Measurements from ENCODE around the gene AGPAT1. TPM values are rescaled to one million over a fixed set of nuclear protein-coding genes. Genes with fewer than 3 reads are reported as not detected.
A peak's percentile ranks its signal among the peaks of the same experiment; 100 is the strongest.

The AGPAT1 gene
- total RNA-seq, 1 donor from 2014 or later, result 43.0 TPM

- no peak for TF ChIP-seq CTCF (IDR thresholded peaks at IDR 0.05; ENCODE audit: borderline replicate concordance)
- intact Hi-C loops (cut with micrococcal nuclease), result no loop called here
- DNase-seq, result no peak
- H3K4me1 ChIP-seq, result peaks cover 47% of the 10 kb centered on the region
- H3K36me3 ChIP-seq, result peaks cover 48% of the 10 kb centered on the region
- peak overlapping the region; percentile 84 for H3K4me3 ChIP-seq
- no peak overlapping the region for H3K27ac ChIP-seq (replicated peaks)
- no peaks in the 10 kb centered on the region for H3K27me3 ChIP-seq (ENCODE audit: low read depth)
- H3K9me3 ChIP-seq (replicated peaks), result no peaks in the 10 kb centered on the region
Measured at GRCh38 chr6:32126880-32127279, 49.0 kb downstream of the AGPAT1 start.

- H3K9me3 ChIP-seq (replicated peaks), result no peaks in the 10 kb centered on the region
- no peak overlapping the region for H3K27ac ChIP-seq (replicated peaks)
- no peak for TF ChIP-seq CTCF (IDR thresholded peaks at IDR 0.05; ENCODE audit: borderline replicate concordance)
- peaks cover 78% of the 10 kb centered on the region for H3K36me3 ChIP-seq
- no peaks in the 10 kb centered on the region for H3K27me3 ChIP-seq (ENCODE audit: low read depth)
- intact Hi-C loops (cut with micrococcal nuclease), result no loop called here
- no peak for DNase-seq
- H3K4me1 ChIP-seq, result peaks cover 42% of the 10 kb centered on the region
- H3K4me3 ChIP-seq, result no peak overlapping the region
Measured at GRCh38 chr6:32123681-32124080, 52.2 kb downstream of the AGPAT1 start.

- intact Hi-C loops (cut with micrococcal nuclease), result no loop called here
- peaks cover 98% of the 10 kb centered on the region for H3K36me3 ChIP-seq
Measured at GRCh38 chr6:32120573-32121059, 55.3 kb downstream of the AGPAT1 start.

GRCh38 chr6:32118782-32119628 lies 56.9 kb downstream of the AGPAT1 start:
- peak; percentile 97 for TF ChIP-seq CTCF (IDR thresholded peaks at IDR 0.05; ENCODE audit: borderline replicate concordance)
- peak overlapping the region; percentile 60 for H3K27ac ChIP-seq (replicated peaks)
- DNase-seq, result peak; percentile 88
- intact Hi-C loops (cut with micrococcal nuclease), result no loop called here
- H3K9me3 ChIP-seq (replicated peaks), result no peaks in the 10 kb centered on the region
- no peaks in the 10 kb centered on the region for H3K27me3 ChIP-seq (ENCODE audit: low read depth)
- no peak overlapping the region for H3K4me3 ChIP-seq
- H3K36me3 ChIP-seq, result peaks cover 85% of the 10 kb centered on the region
- peaks cover 33% of the 10 kb centered on the region for H3K4me1 ChIP-seq

More at GRCh38 chr6:32120573-32121059, 55.3 kb downstream of the AGPAT1 start:
- DNase-seq, result no peak
- H3K9me3 ChIP-seq (replicated peaks), result no peaks in the 10 kb centered on the region
- no peak overlapping the region for H3K4me3 ChIP-seq
- no peak overlapping the region for H3K27ac ChIP-seq (replicated peaks)
- peaks cover 21% of the 10 kb centered on the region for H3K4me1 ChIP-seq
- no peaks in the 10 kb centered on the region for H3K27me3 ChIP-seq (ENCODE audit: low read depth)
- no peak for TF ChIP-seq CTCF (IDR thresholded peaks at IDR 0.05; ENCODE audit: borderline replicate concordance)

Small RNA genes within 50 kb of the gene (microRNA-seq; reads per million reads assigned to microRNA genes)
- not detected for gene MIR6721
- gene MIR6833, result not detected

Other genes starting within 250 kb of the AGPAT1 start
- 9.7 TPM for gene C2, start 248.4 kb downstream of the AGPAT1 start, total RNA-seq
- 3.7 TPM for gene CFB, start 230.0 kb downstream of the AGPAT1 start, total RNA-seq
- 39.3 TPM for gene NELFE, start 217.1 kb downstream of the AGPAT1 start, total RNA-seq
- 32.9 TPM for gene SKIC2, start 216.9 kb downstream of the AGPAT1 start, total RNA-seq
- 11.2 TPM for gene DXO, start 203.9 kb downstream of the AGPAT1 start, total RNA-seq
- 76.2 TPM for gene C4A, start 194.0 kb downstream of the AGPAT1 start, total RNA-seq
- gene C4B, start 161.3 kb downstream of the AGPAT1 start, total RNA-seq, result 72.9 TPM
- 0.41 TPM for gene CYP21A2, start 137.7 kb downstream of the AGPAT1 start, total RNA-seq
- 73.0 TPM for gene TNXB, start 66.7 kb downstream of the AGPAT1 start, total RNA-seq
- 29.1 TPM for gene ATF6B, start 47.8 kb downstream of the AGPAT1 start, total RNA-seq
- gene FKBPL, start 45.8 kb downstream of the AGPAT1 start, total RNA-seq, result 2.7 TPM
- gene PRRT1, start 24.1 kb downstream of the AGPAT1 start, total RNA-seq, result 1.0 TPM
- gene PPT2, start 21.9 kb downstream of the AGPAT1 start, total RNA-seq, result 23.4 TPM
- 9.2 TPM for gene EGFL8, start 11.5 kb downstream of the AGPAT1 start, total RNA-seq
- 76.0 TPM for gene RNF5, start 2.3 kb upstream of the AGPAT1 start, total RNA-seq
- 1.8 TPM for gene AGER, start 8.2 kb upstream of the AGPAT1 start, total RNA-seq
- gene PBX2, start 14.1 kb upstream of the AGPAT1 start, total RNA-seq, result 36.5 TPM
- gene GPSM3, start 16.6 kb upstream of the AGPAT1 start, total RNA-seq, result 5.0 TPM
- 23.0 TPM for gene NOTCH4, start 48.0 kb upstream of the AGPAT1 start, total RNA-seq
- not detected for gene TSBP1, start 195.8 kb upstream of the AGPAT1 start, total RNA-seq
- gene BTNL2, start 231.1 kb upstream of the AGPAT1 start, total RNA-seq, result not detected